Measurements from ENCODE around the gene MELTF. TPM values are rescaled to one million over a fixed set of nuclear protein-coding genes. Genes with fewer than 3 reads are reported as not detected.

Gene MELTF
- total RNA-seq, 2 donors from 2014 or later: 3.1 to 6.7 TPM

DNA sequence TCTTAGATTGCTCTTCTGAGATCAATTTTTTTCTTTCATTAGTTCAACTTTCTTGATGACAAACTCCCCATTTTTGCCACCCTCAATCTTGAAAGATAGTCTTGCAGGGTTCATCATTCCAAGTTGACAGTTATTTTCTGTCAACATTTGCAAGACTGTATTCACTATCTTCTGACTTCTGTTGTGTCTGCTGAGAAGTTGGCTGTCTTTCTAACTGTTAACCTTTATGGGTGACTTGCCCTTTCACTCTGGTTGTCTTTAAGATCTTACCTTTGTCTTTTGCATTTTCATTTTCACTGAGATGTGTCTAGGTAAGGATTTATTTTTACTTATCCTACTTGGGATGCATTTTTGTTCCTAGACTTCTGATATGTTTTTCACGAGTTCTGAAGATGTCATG is 46.4 kb downstream of the MELTF start:
- TF ChIP-seq, protein P1, sequence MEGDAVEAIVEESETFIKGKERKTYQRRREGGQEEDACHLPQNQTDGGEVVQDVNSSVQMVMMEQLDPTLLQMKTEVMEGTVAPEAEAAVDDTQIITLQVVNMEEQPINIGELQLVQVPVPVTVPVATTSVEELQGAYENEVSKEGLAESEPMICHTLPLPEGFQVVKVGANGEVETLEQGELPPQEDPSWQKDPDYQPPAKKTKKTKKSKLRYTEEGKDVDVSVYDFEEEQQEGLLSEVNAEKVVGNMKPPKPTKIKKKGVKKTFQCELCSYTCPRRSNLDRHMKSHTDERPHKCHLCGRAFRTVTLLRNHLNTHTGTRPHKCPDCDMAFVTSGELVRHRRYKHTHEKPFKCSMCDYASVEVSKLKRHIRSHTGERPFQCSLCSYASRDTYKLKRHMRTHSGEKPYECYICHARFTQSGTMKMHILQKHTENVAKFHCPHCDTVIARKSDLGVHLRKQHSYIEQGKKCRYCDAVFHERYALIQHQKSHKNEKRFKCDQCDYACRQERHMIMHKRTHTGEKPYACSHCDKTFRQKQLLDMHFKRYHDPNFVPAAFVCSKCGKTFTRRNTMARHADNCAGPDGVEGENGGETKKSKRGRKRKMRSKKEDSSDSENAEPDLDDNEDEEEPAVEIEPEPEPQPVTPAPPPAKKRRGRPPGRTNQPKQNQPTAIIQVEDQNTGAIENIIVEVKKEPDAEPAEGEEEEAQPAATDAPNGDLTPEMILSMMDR (IDR thresholded peaks at IDR 0.05): no peak
- Histone ChIP-seq H3K36me3 (no peaks in the 10 kb centered on the region), H3K27me3 (no peaks in the 10 kb centered on the region), H3K4me1 (peaks cover 0 to 9% of the 10 kb centered on the region in 2 donors), H3K4me3 (no peak overlapping the region), H3K27ac (no peak overlapping the region), H3K9me3 (peaks cover 0 to 16% of the 10 kb centered on the region in 2 donors)
- DNase-seq (ENCODE audit: low spot score): no peak

DNA sequence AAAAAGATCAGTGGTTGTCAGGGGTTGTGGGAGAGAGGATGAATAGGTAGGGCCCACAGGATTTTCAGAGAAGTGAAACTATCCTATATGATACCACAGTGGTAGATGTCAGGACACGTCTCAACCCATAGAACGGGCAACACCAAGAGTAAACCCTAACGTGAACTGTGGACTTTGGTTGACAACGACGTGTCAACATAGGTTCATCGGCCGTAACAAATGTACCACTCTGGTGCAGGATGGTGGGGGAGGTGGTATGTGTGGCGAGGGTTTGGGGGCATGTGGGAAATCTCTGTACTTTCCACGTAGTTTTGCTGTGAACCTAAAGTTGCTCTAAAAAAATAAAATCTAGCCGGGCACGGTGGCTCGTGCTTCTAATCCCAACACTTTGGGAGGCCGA is 48.0 kb downstream of the MELTF start:
- Histone ChIP-seq H3K36me3 (no peaks in the 10 kb centered on the region), H3K27me3 (no peaks in the 10 kb centered on the region), H3K9me3 (peaks cover 0 to 16% of the 10 kb centered on the region in 2 donors), H3K4me3 (no peak overlapping the region), H3K4me1 (peaks cover 0 to 7% of the 10 kb centered on the region in 2 donors), H3K27ac (no peak overlapping the region)
- TF ChIP-seq, protein P1 (IDR thresholded peaks at IDR 0.05): no peak
- no peak for DNase-seq (ENCODE audit: low spot score)

DNA sequence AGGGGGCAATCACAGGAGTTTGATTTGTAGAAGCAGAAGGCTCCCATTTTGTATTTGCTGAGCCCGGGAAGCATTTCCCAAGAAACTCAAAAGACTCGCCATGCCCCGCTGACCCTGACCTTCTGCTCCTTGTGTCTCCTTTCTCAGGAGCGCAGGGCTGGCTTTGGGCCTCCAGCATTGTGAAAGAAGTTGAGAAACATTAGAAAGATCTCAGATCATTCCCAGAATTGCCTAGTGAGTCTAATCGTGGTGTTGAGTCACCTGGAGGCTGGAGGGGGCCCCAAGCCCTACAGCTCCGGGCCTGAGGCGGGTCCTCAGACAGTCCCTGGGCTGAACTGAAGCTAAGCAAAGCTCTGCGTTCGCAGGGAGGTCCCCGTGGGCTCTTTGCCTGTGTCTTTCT is 50.1 kb downstream of the MELTF start:
- H3K4me1 ChIP-seq: peaks cover 0 to 7% of the 10 kb centered on the region in 2 donors
- no peak overlapping the region for H3K4me3 ChIP-seq
- no peak for DNase-seq (ENCODE audit: low spot score)
- H3K27ac ChIP-seq: no peak overlapping the region
- no peaks in the 10 kb centered on the region for H3K36me3 ChIP-seq
- H3K9me3 ChIP-seq: peaks cover 0 to 16% of the 10 kb centered on the region in 2 donors
- no peaks in the 10 kb centered on the region for H3K27me3 ChIP-seq
- TF ChIP-seq, protein P1 (IDR thresholded peaks at IDR 0.05): no peak

DNA sequence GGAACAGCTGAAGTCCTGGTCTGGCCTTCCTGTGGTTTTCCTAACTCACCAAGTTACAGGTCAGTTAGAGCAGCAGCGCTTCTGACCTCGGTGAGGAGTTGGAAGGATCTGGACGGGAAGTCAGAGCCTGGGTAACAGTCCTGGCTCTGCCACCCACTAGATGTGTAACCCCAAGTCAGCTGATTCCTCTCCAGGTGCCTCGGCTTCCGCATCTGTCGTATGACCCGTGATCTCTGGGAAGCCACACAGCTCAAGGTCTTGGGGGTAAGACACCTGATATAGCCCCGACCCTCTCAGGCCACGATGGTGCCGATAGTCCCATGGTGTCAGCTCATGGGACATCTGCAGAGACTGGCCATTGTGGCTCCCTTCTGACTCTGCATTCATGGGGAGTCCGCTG is 52.7 kb downstream of the MELTF start:
- H3K36me3 ChIP-seq: no peaks in the 10 kb centered on the region
- no peak for DNase-seq (ENCODE audit: low spot score)
- H3K4me1 ChIP-seq: peaks cover 0 to 7% of the 10 kb centered on the region in 2 donors
- TF ChIP-seq, protein P1 (IDR thresholded peaks at IDR 0.05): no peak
- no peak overlapping the region for H3K27ac ChIP-seq
- H3K4me3 ChIP-seq: no peak overlapping the region
- no peaks in the 10 kb centered on the region for H3K27me3 ChIP-seq
- H3K9me3 ChIP-seq: no peaks in the 10 kb centered on the region

DNA sequence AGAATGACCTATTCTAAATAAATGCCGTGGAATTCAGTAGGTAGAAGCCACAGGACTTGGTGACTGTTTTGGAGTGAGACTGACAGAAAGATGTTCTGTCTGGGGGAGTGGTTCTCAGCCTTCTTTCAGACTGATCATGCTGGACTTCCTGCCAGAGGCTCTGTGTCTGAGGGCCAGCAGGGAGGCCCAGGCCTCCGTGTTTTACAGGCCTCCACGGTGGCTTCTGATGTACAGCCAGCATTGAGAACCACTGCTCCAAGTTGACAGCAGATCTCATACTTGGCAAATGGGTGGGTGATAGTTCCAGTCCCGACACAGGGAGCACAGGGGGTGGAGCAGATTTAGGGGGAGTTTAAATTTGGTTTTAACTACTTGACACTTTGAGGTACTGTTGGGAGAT is 54.3 kb downstream of the MELTF start:
- TF ChIP-seq, protein P1 (IDR thresholded peaks at IDR 0.05): no peak
- Histone ChIP-seq H3K27me3 (no peaks in the 10 kb centered on the region), H3K4me3 (no peak overlapping the region), H3K36me3 (no peaks in the 10 kb centered on the region), H3K9me3 (no peaks in the 10 kb centered on the region), H3K4me1 (peaks cover 0 to 7% of the 10 kb centered on the region in 2 donors), H3K27ac (no peak overlapping the region)
- DNase-seq (ENCODE audit: low spot score): no peak

DNA sequence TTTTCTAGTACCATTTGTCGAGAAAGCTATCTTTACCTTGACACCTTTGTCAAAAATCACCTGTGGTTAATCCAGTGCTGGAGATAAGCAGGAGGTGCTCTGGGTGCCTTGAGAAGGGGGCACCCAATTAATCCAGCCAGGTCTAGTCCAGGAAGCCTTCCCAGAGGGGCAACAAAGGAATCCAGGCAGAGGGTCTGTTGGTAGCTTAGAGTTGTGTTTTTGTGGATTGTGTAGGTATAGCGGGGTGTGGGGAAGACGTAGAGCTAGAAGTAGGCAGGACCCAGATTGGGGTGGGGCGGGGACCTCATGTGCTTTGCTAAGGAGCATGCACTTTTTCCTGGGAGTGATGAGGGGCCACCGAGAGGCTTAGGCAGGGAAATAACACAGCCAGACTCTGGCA is 55.0 kb downstream of the MELTF start:
- DNase-seq (ENCODE audit: low spot score): no peak
- peaks cover 0 to 7% of the 10 kb centered on the region in 2 donors for H3K4me1 ChIP-seq

More for the DNA sequence above, 55.0 kb downstream of the MELTF start:
- H3K27ac ChIP-seq: no peak overlapping the region
- H3K27me3 ChIP-seq: no peaks in the 10 kb centered on the region
- H3K36me3 ChIP-seq: no peaks in the 10 kb centered on the region
- TF ChIP-seq, protein P1 (IDR thresholded peaks at IDR 0.05): no peak
- H3K9me3 ChIP-seq: no peaks in the 10 kb centered on the region
- H3K4me3 ChIP-seq: no peak overlapping the region
